GM19438 (cell line): ENCODE data around the gene LENG8.
"Not testable (repeated sequence)": the region's sequence is repeated elsewhere in the genome, so short reads cannot be mapped to it uniquely, and the experiment has no call there.

Experiments used
- ATAC-seq: cut with Tn5 transposase; IDR thresholded peaks from one replicate; pipeline ENCODE4 v1.9.1; 2021; ENCODE audit warnings: low read depth; ENCODE audit not compliant: unreplicated experiment

The LENG8 gene

GRCh38 chr19:54475706-54476105 is 26.7 kb downstream of the LENG8 start:
- no peak for ATAC-seq

- no peak for ATAC-seq
Observed at GRCh38 chr19:54477650-54478049, 28.7 kb downstream of the LENG8 start.

GRCh38 chr19:54478677-54479266 is 29.8 kb downstream of the LENG8 start:
- ATAC-seq = no peak

GRCh38 chr19:54480051-54480450 is 31.1 kb downstream of the LENG8 start:
- ATAC-seq = no peak

- no peak for ATAC-seq
Observed at GRCh38 chr19:54481326-54481930, 32.4 kb downstream of the LENG8 start.

GRCh38 chr19:54482889-54483288 is 33.9 kb downstream of the LENG8 start:
- ATAC-seq = no peak

- ATAC-seq = no peak
Observed at GRCh38 chr19:54484451-54484850, 35.5 kb downstream of the LENG8 start.

GRCh38 chr19:54485851-54486250 is 36.9 kb downstream of the LENG8 start:
- ATAC-seq = no peak

GRCh38 chr19:54489341-54489740 is 40.3 kb downstream of the LENG8 start:
- no peak for ATAC-seq

- no peak for ATAC-seq
Observed at GRCh38 chr19:54489766-54490165, 40.8 kb downstream of the LENG8 start.

GRCh38 chr19:54492568-54492967 is 43.6 kb downstream of the LENG8 start:
- no peak for ATAC-seq

GRCh38 chr19:54493056-54493455 is 44.1 kb downstream of the LENG8 start:
- not testable (repeated sequence) for ATAC-seq

GRCh38 chr19:54493967-54494585 is 45.1 kb downstream of the LENG8 start:
- no peak for ATAC-seq

GRCh38 chr19:54495284-54495683 is 46.3 kb downstream of the LENG8 start:
- ATAC-seq = not testable (repeated sequence)

GRCh38 chr19:54497747-54498450 is 48.9 kb downstream of the LENG8 start:
- not testable (repeated sequence) for ATAC-seq

- ATAC-seq = not testable (repeated sequence)
Observed at GRCh38 chr19:54498451-54498772, 49.4 kb downstream of the LENG8 start.

- no peak for ATAC-seq
Observed at GRCh38 chr19:54502518-54503048, 53.6 kb downstream of the LENG8 start, which contains the start of gene LAIR2. Gene LAIR2 (plus strand): TSS chr19:54502831. CDS start chr19:54502919, 88 bp downstream.

- ATAC-seq = not testable (repeated sequence)
Observed at GRCh38 chr19:54505542-54505941, 56.5 kb downstream of the LENG8 start.

- ATAC-seq = no peak
Observed at GRCh38 chr19:54506079-54506478, 57.1 kb downstream of the LENG8 start.

- not testable (repeated sequence) for ATAC-seq
Observed at GRCh38 chr19:54507038-54507717, 58.2 kb downstream of the LENG8 start.

- ATAC-seq = no peak
Observed at GRCh38 chr19:54507824-54508223, 58.8 kb downstream of the LENG8 start.
